Measurements from ENCODE around the gene HEXIM2. TPM values are rescaled to one million over a fixed set of nuclear protein-coding genes. Genes with fewer than 3 reads are reported as not detected.

The HEXIM2 gene
- total RNA-seq, 1 experiment from 2014 or later = 5.1 TPM

GRCh38 chr17:45145035-45145389, 16.7 kb upstream of the HEXIM2 start:
- Mint-ChIP-seq H3K36me3 (ENCODE audit: insufficient read depth, unreplicated experiment) (peaks cover 35% of the 10 kb centered on the region), H3K4me1 (ENCODE audit: insufficient read depth, unreplicated experiment) (peaks cover 14% of the 10 kb centered on the region), H3K4me3 (ENCODE audit: unreplicated experiment) (no peak overlapping the region), H3K27ac (ENCODE audit: low read depth, unreplicated experiment) (no peak overlapping the region), H3K9me3 (ENCODE audit: unreplicated experiment) (no peaks in the 10 kb centered on the region), H3K27me3 (ENCODE audit: insufficient read depth, unreplicated experiment) (no peaks in the 10 kb centered on the region)
- BruUV-seq (replicated peaks) = no TSS peak
- TF ChIP-seq CTCF (IDR thresholded peaks at IDR 0.05; ENCODE audit: unreplicated experiment) = no peak
- DNase-seq (ENCODE audit: unreplicated experiment) = no peak
- ChIA-PET POLR2A (interaction anchor here (1.7 to 12.7 kb wide), 2 partner anchors 22 to 52 kb away, joined by 8 to 1083 read pairs; partner anchors contain the start of gene HEXIM2), CTCF (interaction anchor here (0.6 kb wide), 1 partner anchor 52 kb away, joined by 3 read pairs; no protein-coding TSS in a partner anchor)
- intact Hi-C loops (cut with micrococcal nuclease) = loop anchor here (5.0 kb wide), 1 partner anchor 172 kb away; the partner anchor contains the start of gene MAP3K14

GRCh38 chr17:45146166-45146565, 15.5 kb upstream of the HEXIM2 start:
- intact Hi-C loops (cut with micrococcal nuclease) = loop anchor here (5.0 kb wide), 1 partner anchor 171 kb away; the partner anchor contains the start of gene MAP3K14
- TF ChIP-seq CTCF (IDR thresholded peaks at IDR 0.05; ENCODE audit: unreplicated experiment) = no peak
- CTCF ChIA-PET = interaction anchor here (1.0 kb wide), 1 partner anchor 10 kb away, joined by 5 read pairs; the partner anchor contains the start of gene ACBD4
- Mint-ChIP-seq H3K27ac (ENCODE audit: low read depth, unreplicated experiment) (peak overlapping the region; percentile 100), H3K4me1 (ENCODE audit: insufficient read depth, unreplicated experiment) (peaks cover 17% of the 10 kb centered on the region), H3K4me3 (ENCODE audit: unreplicated experiment) (peak overlapping the region; percentile 97), H3K27me3 (ENCODE audit: insufficient read depth, unreplicated experiment) (no peaks in the 10 kb centered on the region), H3K9me3 (ENCODE audit: unreplicated experiment) (no peaks in the 10 kb centered on the region), H3K36me3 (ENCODE audit: insufficient read depth, unreplicated experiment) (peaks cover 40% of the 10 kb centered on the region)
- DNase-seq (ENCODE audit: unreplicated experiment) = no peak
- POLR2A ChIA-PET = interaction anchor here (0.7 to 12.7 kb wide), 4 partner anchors 21 to 131 kb away, joined by 3 to 1083 read pairs (median 6); partner anchors contain the start of gene HEXIM2
- BruUV-seq (replicated peaks) = no TSS peak

- Mint-ChIP-seq H3K36me3 (ENCODE audit: insufficient read depth, unreplicated experiment) (peaks cover 44% of the 10 kb centered on the region), H3K4me1 (ENCODE audit: insufficient read depth, unreplicated experiment) (peaks cover 20% of the 10 kb centered on the region), H3K4me3 (ENCODE audit: unreplicated experiment) (peak overlapping the region; percentile 97), H3K9me3 (ENCODE audit: unreplicated experiment) (no peaks in the 10 kb centered on the region), H3K27ac (ENCODE audit: low read depth, unreplicated experiment) (peak overlapping the region; percentile 100), H3K27me3 (ENCODE audit: insufficient read depth, unreplicated experiment) (no peaks in the 10 kb centered on the region)
- CTCF ChIA-PET = interaction anchor here (1.0 kb wide), 1 partner anchor 11 kb away, joined by 5 read pairs; the partner anchor contains the start of gene ACBD4
- POLR2A ChIA-PET = interaction anchor here (0.7 to 12.7 kb wide), 4 partner anchors 20 to 131 kb away, joined by 3 to 1083 read pairs (median 6); partner anchors contain the start of gene HEXIM2
- BruUV-seq (replicated peaks) = no TSS peak
- intact Hi-C loops (cut with micrococcal nuclease) = loop anchor here (5.0 kb wide), 1 partner anchor 171 kb away; the partner anchor contains the start of gene MAP3K14
- TF ChIP-seq CTCF (IDR thresholded peaks at IDR 0.05; ENCODE audit: unreplicated experiment) = no peak
- no peak for DNase-seq (ENCODE audit: unreplicated experiment)
Observed at GRCh38 chr17:45146592-45146889, 15.1 kb upstream of the HEXIM2 start.

GRCh38 chr17:45146890-45147580, 14.6 kb upstream of the HEXIM2 start:
- Mint-ChIP-seq H3K4me1 (ENCODE audit: insufficient read depth, unreplicated experiment) (peaks cover 23% of the 10 kb centered on the region), H3K36me3 (ENCODE audit: insufficient read depth, unreplicated experiment) (peaks cover 49% of the 10 kb centered on the region), H3K4me3 (ENCODE audit: unreplicated experiment) (peak overlapping the region; percentile 97), H3K9me3 (ENCODE audit: unreplicated experiment) (no peaks in the 10 kb centered on the region), H3K27me3 (ENCODE audit: insufficient read depth, unreplicated experiment) (no peaks in the 10 kb centered on the region), H3K27ac (ENCODE audit: low read depth, unreplicated experiment) (peak overlapping the region; percentile 100)
- DNase-seq (ENCODE audit: unreplicated experiment) = peak; percentile 29
- ChIA-PET POLR2A (interaction anchor here (0.6 to 12.7 kb wide), 14 partner anchors 8 to 960 kb away, joined by 3 to 1083 read pairs (median 4); partner anchors contain the start of genes ACBD4, FMNL1, HEXIM2 and MAP3K14), CTCF (interaction anchor here (0.6 to 7.5 kb wide), 3 partner anchors 11 to 52 kb away, joined by 3 to 108 read pairs (median 5); partner anchors contain the start of gene ACBD4)
- BruUV-seq (replicated peaks) = no TSS peak
- intact Hi-C loops (cut with micrococcal nuclease) = loop anchor here (5.0 kb wide), 1 partner anchor 170 kb away; the partner anchor contains the start of gene MAP3K14
- TF ChIP-seq CTCF (IDR thresholded peaks at IDR 0.05; ENCODE audit: unreplicated experiment) = no peak

Data from MCF 10A (cell line).